Psoas muscle (tissue), 8 donors: ENCODE measurements around the gene TNFRSF14. TPM values are rescaled to one million over a fixed set of nuclear protein-coding genes. Genes with fewer than 3 reads are reported as not detected.

Experiments used
- ATAC-seq, 4 donors: fragments of 200-7000 bp; cut with Tn5 transposase; one replicate each; pipeline ENCODE4 v1.9.1; 2020; ENCODE audit warnings: moderate library complexity in 3 of 4, mild to moderate bottlenecking in 2 of 4
- DNase-seq, 2 donors: peaks; one replicate each; pipeline ENCODE4 v3.0.0-alpha.2; 2020
- H3K27ac ChIP-seq: fragments of 200-600 bp; one replicate; pipeline ENCODE4 v1.8.0; 2022
- H3K27me3 ChIP-seq, 3 donors: fragments of 200-600 bp in 1 of 3; one replicate each; pipeline versions ENCODE4 v1.6.1 to v1.8.0; 2013 to 2022; ENCODE audit warnings: low read length in 2 of 3, mild to moderate bottlenecking in 2 of 3, moderate library complexity in 1 of 3; ENCODE audit not compliant: insufficient read depth in 3 of 3
- H3K36me3 ChIP-seq, 2 donors: fragments of 200-600 bp in 1 of 2; one replicate each; pipeline versions ENCODE4 v1.6.1 to v1.8.0; 2013 to 2022; ENCODE audit warnings: low read depth in 1 of 2, mild to moderate bottlenecking in 1 of 2, moderate library complexity in 1 of 2; ENCODE audit not compliant: insufficient read depth in 1 of 2
- H3K4me1 ChIP-seq: fragments of 200-600 bp; one replicate; pipeline ENCODE4 v1.8.0; 2022
- H3K4me3 ChIP-seq: fragments of 200-600 bp; one replicate; pipeline ENCODE4 v1.8.0; 2022; ENCODE audit warnings: mild to moderate bottlenecking
- H3K9me3 ChIP-seq: fragments of 200-600 bp; one replicate; pipeline ENCODE4 v1.8.0; 2022
- WGBS, 3 donors: extraction: QIAGEN DNeasy Blood & Tissue Kit; methylation state at CpG; one replicate each; pipeline versions ENCODE4 v1.1.6 to v1.1.7; 2013; 5-methylcytosine and 5-hydroxymethylcytosine counted together
- intact Hi-C, 2 donors: fragments of 100-400 bp; cut with DNase I; formaldehyde crosslinking; loops; one replicate each; pipeline versions ENCODE4 v1.11.0 to v1.14.2; 2022
- polyA plus RNA-seq, 3 donors: library from polyadenylated mRNA; stranded (reverse); fragments of 200-250 nt; gene quantifications; one replicate each; pipeline ENCODE4 v1.2.3, GENCODE V29; 2013
- total RNA-seq, 4 donors: library from RNA; stranded (reverse); fragmentation: NEBNext Ultra II Directional in 2 of 4; extraction: Animal tissue kit (Norgen Biotek cat#: 25700) in 2 of 4; gene quantifications; one replicate each; pipeline versions ENCODE4 v1.2.1 to v1.2.4, GENCODE V29; 2021 to 2023
- TF ChIP-seq, protein P1 (sequence below): fragments of 200-600 bp; IDR thresholded peaks from one replicate; pipeline ENCODE4 v1.8.0; 2022; ENCODE audit warnings: antibody characterized with exemption
- donor health status: healthy with polysubstance abuse.
- donor health status: DM: no; HTN: no; CAD: no; lungs with moderate emphysema.
- donor health status: Bipolar disorder and iron deficiency.
- donor health status: healthy.
- donor health status: DM: yes; HTN: yes; CAD: no.
- donor health status: DM: no; HTN: no; CAD: no.
- donor health status: DM: no; HTN: no; CAD: no.
- donor health status: DM: yes; HTN: yes; CAD: no.

Gene TNFRSF14
- total and polyA plus RNA-seq, 7 donors: 6.2 to 10.8 (median 8.2) TPM

DNA sequence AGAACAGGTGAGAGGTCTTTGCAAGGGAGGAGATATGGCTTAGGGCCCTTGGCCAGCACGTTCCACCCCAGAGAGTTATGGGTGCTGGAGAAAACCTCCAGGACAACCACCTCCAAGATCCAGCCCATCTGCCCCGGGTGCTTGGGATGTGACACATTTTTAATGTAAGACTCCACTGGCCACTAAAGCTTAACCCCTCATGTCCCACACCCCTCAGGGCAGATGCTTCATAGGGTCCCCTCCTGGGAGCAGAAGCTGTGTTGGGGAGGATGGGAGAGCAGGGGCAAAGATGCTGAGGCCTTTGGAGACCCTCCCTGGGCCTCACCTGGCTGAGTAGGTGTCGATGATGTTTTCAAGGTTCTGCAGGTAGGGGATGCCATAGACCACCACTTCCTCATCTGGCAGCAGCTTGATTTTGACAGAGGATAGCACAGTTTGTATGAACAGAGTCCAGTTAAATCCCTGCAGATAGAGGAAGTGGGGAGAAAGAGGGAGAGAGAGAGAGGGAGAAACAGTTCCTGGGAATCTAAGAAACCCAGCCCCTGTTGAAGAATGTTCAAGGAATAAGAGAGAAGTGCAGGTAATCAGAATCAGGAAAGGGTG lies 42.3 kb downstream of the TNFRSF14 start:
- no peak overlapping the region for H3K27ac ChIP-seq
- WGBS, 3 donors: 63 to 75% (median 65%) methylated on average over 3 of the region's 3 CpGs
- H3K36me3 ChIP-seq: no peaks in the 10 kb centered on the region
- intact Hi-C loops: no loop called here
- H3K4me3 ChIP-seq: no peak overlapping the region
- H3K9me3 ChIP-seq: no peaks in the 10 kb centered on the region
- peaks cover 0 to 32% (median 2%) of the 10 kb centered on the region in 3 donors for H3K27me3 ChIP-seq
- no peak for DNase-seq
- ATAC-seq: no peak
- TF ChIP-seq, protein P1, sequence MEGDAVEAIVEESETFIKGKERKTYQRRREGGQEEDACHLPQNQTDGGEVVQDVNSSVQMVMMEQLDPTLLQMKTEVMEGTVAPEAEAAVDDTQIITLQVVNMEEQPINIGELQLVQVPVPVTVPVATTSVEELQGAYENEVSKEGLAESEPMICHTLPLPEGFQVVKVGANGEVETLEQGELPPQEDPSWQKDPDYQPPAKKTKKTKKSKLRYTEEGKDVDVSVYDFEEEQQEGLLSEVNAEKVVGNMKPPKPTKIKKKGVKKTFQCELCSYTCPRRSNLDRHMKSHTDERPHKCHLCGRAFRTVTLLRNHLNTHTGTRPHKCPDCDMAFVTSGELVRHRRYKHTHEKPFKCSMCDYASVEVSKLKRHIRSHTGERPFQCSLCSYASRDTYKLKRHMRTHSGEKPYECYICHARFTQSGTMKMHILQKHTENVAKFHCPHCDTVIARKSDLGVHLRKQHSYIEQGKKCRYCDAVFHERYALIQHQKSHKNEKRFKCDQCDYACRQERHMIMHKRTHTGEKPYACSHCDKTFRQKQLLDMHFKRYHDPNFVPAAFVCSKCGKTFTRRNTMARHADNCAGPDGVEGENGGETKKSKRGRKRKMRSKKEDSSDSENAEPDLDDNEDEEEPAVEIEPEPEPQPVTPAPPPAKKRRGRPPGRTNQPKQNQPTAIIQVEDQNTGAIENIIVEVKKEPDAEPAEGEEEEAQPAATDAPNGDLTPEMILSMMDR: no peak
- no peaks in the 10 kb centered on the region for H3K4me1 ChIP-seq

DNA sequence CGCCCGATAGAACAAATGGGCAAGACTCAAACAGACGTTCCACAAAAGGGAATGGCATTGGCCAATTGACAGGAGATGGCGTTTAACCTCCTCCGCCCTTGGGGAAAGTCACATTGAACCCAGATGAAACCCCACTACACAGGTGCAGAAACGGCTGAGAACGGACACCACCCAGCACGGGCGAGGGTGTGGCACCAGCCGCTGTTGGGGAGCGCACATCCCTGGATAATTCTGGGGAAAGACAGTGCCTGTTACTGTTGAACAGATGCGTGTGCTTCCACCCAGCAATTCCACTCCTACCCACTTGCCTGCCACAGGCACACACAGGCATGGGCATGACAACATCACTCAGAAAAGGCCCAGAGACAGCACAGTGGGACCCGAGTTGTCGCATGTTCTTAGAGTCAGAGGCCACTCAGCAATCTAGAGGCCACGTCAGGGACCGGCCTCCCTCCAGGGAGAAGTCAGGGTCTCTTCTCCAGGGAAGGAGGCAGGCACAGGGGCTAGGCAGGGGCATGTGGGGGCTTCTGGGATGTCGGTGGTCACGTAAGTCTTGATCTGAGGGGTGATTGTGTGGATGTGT lies 45.6 kb downstream of the TNFRSF14 start:
- H3K36me3 ChIP-seq: no peaks in the 10 kb centered on the region
- DNase-seq: no peak
- no peaks in the 10 kb centered on the region for H3K9me3 ChIP-seq
- no peak overlapping the region for H3K4me3 ChIP-seq
- H3K4me1 ChIP-seq: no peaks in the 10 kb centered on the region
- H3K27ac ChIP-seq: no peak overlapping the region
- H3K27me3 ChIP-seq: peaks cover 0 to 27% (median 5%) of the 10 kb centered on the region in 3 donors
- intact Hi-C loops: no loop called here
- TF ChIP-seq, protein P1: no peak
- ATAC-seq: no peak
- WGBS, 3 donors: 76 to 84% (median 83%) methylated on average over 18 of the region's 18 CpGs

DNA sequence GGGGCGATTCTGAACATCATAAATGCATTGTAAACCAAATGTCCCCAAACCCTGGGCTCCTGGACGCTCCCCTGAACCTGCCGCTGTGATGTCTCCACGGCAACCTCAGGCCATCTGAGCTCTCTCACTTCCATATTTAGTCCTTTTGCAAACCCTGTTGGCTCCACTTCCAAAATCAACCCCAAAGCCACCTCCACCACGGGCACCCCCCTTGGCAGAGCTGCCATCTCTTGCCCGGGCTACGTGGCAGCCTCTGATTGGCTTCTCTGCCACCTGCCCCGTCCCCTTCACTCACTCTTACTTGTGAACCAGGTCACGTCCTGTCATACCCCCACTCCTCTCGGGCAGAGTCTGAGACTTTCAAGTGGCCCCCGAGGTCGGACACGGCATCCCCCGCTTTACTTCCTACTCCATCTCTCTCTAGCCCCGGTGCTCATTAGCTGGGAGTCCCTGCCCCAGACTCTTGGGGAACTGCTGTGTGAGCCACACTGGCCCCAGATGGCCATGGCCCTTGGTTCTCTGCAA lies 46.2 kb downstream of the TNFRSF14 start:
- Histone ChIP-seq H3K36me3 (no peaks in the 10 kb centered on the region), H3K4me1 (no peaks in the 10 kb centered on the region), H3K27me3 (peaks cover 0 to 27% (median 5%) of the 10 kb centered on the region in 3 donors), H3K27ac (no peak overlapping the region), H3K4me3 (no peak overlapping the region), H3K9me3 (no peaks in the 10 kb centered on the region)
- DNase-seq: no peak
- TF ChIP-seq, protein P1: no peak
- 72 to 75% (median 75%) methylated on average over 15 of the region's 15 CpGs for WGBS, 3 donors
- ATAC-seq: no peak
- intact Hi-C loops: no loop called here

DNA sequence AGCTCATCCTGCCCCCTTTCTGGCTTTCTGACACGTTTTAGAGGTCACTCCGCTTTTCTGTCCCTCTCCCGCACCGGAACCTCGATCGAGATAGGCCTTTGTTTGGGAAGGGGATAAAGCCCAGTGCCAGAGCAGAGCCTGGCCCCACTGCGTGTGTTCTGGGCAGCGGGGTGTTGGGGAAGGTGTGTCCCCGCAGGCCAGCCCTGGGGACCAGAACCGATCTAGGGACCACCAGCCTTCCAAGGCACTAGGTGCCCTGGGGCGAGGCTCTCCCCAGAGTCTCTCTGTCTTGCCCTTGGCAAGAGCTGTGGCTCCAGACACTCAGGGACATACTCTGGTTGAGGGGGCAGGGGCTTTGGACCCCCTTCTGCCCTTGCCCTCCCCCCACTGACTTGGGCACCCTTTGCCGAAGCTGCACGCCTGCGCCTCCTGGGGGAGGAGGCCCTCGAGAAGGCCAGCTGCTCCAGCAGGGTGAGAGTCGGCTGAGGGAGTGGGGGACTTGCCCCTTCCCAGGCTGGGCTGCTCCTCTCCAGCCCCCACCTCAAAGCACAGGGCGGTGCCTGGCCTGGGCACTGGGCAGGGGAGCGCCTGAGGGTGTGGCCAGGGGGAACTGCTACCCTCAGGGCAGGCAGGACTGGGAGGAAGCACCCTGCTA lies 46.8 kb downstream of the TNFRSF14 start:
- Histone ChIP-seq H3K4me1 (no peaks in the 10 kb centered on the region), H3K4me3 (no peak overlapping the region), H3K36me3 (no peaks in the 10 kb centered on the region), H3K27me3 (peaks cover 0 to 27% (median 5%) of the 10 kb centered on the region in 3 donors), H3K9me3 (no peaks in the 10 kb centered on the region), H3K27ac (no peak overlapping the region)
- TF ChIP-seq, protein P1: no peak
- no peak for ATAC-seq
- WGBS, 3 donors: 69 to 71% (median 69%) methylated on average over 18 of the region's 18 CpGs
- intact Hi-C loops: no loop called here
- peak in 1 of 2 donors; percentile 39 for DNase-seq
